ENCODE data around the gene KCTD16. TPM values are rescaled to one million over a fixed set of nuclear protein-coding genes. Genes with fewer than 3 reads are reported as not detected.

KCTD16 gene
- total and polyA plus RNA-seq, 2 experiments from 2014 or later = 0.02 to 0.76 TPM

- no peak for TF ChIP-seq ZNF462 (CRISPR knock-in tag; IDR thresholded peaks at IDR 0.05)
Measured at GRCh38 chr5:144361406-144361805, 190.7 kb downstream of the KCTD16 start (continued).

- H3K27me3 ChIP-seq (ENCODE audit: insufficient read depth) = no peaks in the 10 kb centered on the region
- no peak for DNase-seq (ENCODE audit: low spot score)
- no peaks in the 10 kb centered on the region for H3K9me3 Mint-ChIP-seq
- no peaks in the 10 kb centered on the region for H3F3A ChIP-seq (replicated peaks; ENCODE audit: low read depth)
- H3K4me1 Mint-ChIP-seq = peaks cover 8% of the 10 kb centered on the region
- no peak overlapping the region for H3K4me3 Mint-ChIP-seq
- H3K9me2 ChIP-seq (ENCODE audit: insufficient read depth) = no peaks in the 10 kb centered on the region
- ATAC-seq = no peak
- no peaks in the 10 kb centered on the region for H3K36me3 ChIP-seq (ENCODE audit: insufficient read depth)
- H3K27ac Mint-ChIP-seq = no peak overlapping the region
- H3K4me3 ChIP-seq = no peak overlapping the region
- no peak overlapping the region for H3K27ac ChIP-seq (ENCODE audit: low read depth)
- peaks cover 4% of the 10 kb centered on the region; the same call in 1 of the 2 replicates for H3K4me1 ChIP-seq (ENCODE audit: insufficient read depth)
- no peak overlapping the region for H3K4me2 ChIP-seq
- H4K20me1 ChIP-seq (replicated peaks; ENCODE audit: insufficient read depth) = no peaks in the 10 kb centered on the region
- no peak overlapping the region for H2AFZ ChIP-seq
- no peaks in the 10 kb centered on the region for H3K36me3 Mint-ChIP-seq (ENCODE audit: low read depth)
- H3K27me3 Mint-ChIP-seq (ENCODE audit: insufficient read depth, low read depth, poor library complexity) = peaks cover 7% of the 10 kb centered on the region
- H3K79me2 ChIP-seq (replicated peaks; ENCODE audit: insufficient read depth) = no peaks in the 10 kb centered on the region
- TF ChIP-seq JUNB (IDR thresholded peaks at IDR 0.05; ENCODE audit: unreplicated experiment) (no peak), ZNF114 (CRISPR knock-in tag; IDR thresholded peaks at IDR 0.05) (no peak), ZNF331 (CRISPR knock-in tag; IDR thresholded peaks at IDR 0.05; ENCODE audit: low read depth) (no peak), POLR2AphosphoS5 (IDR thresholded peaks at IDR 0.05; ENCODE audit: low read depth) (no peak), CTCF (conservative IDR thresholded peaks at IDR 0.05; ENCODE audit: low read depth in 2 of 2) (no peak), REST (IDR thresholded peaks at IDR 0.05; ENCODE audit: unreplicated experiment) (no peak)
Measured at GRCh38 chr5:144365885-144366284, 195.2 kb downstream of the KCTD16 start.
